ENCODE data around the gene POLR2I. TPM values are rescaled to one million over a fixed set of nuclear protein-coding genes. Genes with fewer than 3 reads are reported as not detected.
"Not testable (repeated sequence)": the region's sequence is repeated elsewhere in the genome, so short reads cannot be mapped to it uniquely, and the experiment has no call there.

POLR2I gene
- polyA plus RNA-seq, 4 donors = 43.2 to 61.0 (median 48.4) TPM

DNA sequence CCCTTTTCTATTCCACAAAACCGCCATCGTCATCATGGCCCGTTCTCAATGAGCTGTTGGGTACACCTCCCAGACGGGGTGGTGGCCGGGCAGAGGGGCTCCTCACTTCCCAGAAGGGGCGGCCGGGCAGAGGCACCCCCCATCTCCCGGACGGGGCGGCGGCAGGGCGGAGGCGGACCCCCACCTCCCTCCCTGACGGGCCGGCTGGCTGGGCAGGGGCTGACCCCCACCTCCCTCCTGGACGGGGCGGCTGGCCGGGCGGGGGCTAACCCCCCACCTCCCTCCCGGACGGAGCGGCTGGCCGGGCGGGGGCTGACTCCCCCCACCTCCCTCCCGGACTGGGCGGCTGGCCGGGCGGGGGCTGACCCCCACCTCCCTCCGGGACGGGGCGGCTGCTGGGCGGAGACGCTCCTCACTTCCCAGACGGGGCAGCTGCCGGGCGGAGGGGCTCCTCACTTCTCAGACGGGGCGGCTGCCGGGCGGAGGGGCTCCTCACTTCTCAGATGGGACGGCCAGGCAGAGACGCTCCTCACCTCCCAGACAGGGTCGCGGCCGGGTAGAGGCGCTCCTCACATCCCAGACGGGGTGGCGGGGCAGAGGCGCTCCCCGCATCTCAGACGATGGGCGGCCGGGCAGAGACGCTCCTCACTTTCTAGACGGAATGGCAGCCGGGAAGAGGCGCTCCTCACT, 45.7 kb downstream of the POLR2I start:
- not testable (repeated sequence) for DNase-seq (ENCODE audit: low read depth in 4 of 4, low spot score in 3 of 4)

DNA sequence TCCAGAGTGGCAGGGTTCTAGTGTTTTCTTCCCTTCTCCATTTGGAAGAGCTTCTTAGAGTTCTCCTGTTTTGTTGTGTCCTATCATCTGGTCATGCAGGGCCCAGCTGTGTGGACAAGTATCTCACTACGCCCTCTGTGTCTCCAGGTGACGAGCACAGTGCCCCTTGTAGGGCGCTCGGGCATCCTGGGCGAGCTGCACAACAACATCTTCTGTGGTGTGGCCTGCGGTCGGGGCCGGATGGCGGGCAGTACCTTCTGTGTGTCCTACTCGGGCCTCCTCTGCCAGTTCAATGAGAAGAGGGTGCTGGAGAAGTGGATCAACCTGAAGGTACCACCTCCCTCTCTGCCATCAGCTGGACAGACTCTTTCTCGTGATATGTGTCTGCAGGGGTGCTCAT, 47.0 kb downstream of the POLR2I start:
- no peak for DNase-seq (ENCODE audit: low read depth in 4 of 4, low spot score in 3 of 4)

- no peak for DNase-seq (ENCODE audit: low read depth in 4 of 4, low spot score in 3 of 4)
Observed at GRCh38 chr19:36064826-36065225, 49.8 kb downstream of the POLR2I start.

Other genes with a start within 250 kb of the POLR2I start
- 10 to 100 TPM; 23.6 to 33.2 (median 27.2) TPM for gene APLP1, start 246.3 kb downstream of the POLR2I start, polyA plus RNA-seq (ENCODE audit: insufficient read length in 4 of 4)
- gene NFKBID, start 214.3 kb downstream of the POLR2I start, polyA plus RNA-seq (ENCODE audit: insufficient read length in 4 of 4) = 1 to 10 TPM; 2.5 to 2.9 (median 2.6) TPM
- 1 to 10 TPM; 2.7 to 3.2 (median 2.9) TPM for gene HCST, start 212.3 kb downstream of the POLR2I start, polyA plus RNA-seq (ENCODE audit: insufficient read length in 4 of 4)
- gene TYROBP, start 206.6 kb downstream of the POLR2I start, polyA plus RNA-seq (ENCODE audit: insufficient read length in 4 of 4) = 10 to 100 TPM in 1 of 4 donors, 1 to 10 TPM in 3; 8.4 to 12.6 (median 8.8) TPM
- 10 to 100 TPM; 10.7 to 16.9 (median 11.7) TPM for gene LRFN3, start 178.5 kb downstream of the POLR2I start, polyA plus RNA-seq (ENCODE audit: insufficient read length in 4 of 4)
- gene SDHAF1, start 119.7 kb downstream of the POLR2I start, polyA plus RNA-seq (ENCODE audit: insufficient read length in 4 of 4) = 10 to 100 TPM; 12.7 to 18.6 (median 13.2) TPM
- gene SYNE4, start 106.1 kb downstream of the POLR2I start, polyA plus RNA-seq (ENCODE audit: insufficient read length in 4 of 4) = 10 to 100 TPM; 10.2 to 13.5 (median 11.9) TPM
- 10 to 100 TPM; 13.8 to 18.5 (median 15.2) TPM for gene ALKBH6, start 100.7 kb downstream of the POLR2I start, polyA plus RNA-seq (ENCODE audit: insufficient read length in 4 of 4)
- 10 to 100 TPM; 51.9 to 65.4 (median 58.4) TPM for gene CLIP3, start 82.0 kb downstream of the POLR2I start, polyA plus RNA-seq (ENCODE audit: insufficient read length in 4 of 4)
- 10 to 100 TPM; 11.6 to 17.0 (median 12.3) TPM for gene THAP8, start 60.6 kb downstream of the POLR2I start, polyA plus RNA-seq (ENCODE audit: insufficient read length in 4 of 4)
- 1 to 10 TPM; 3.6 to 5.1 (median 4.6) TPM for gene WDR62, start 60.0 kb downstream of the POLR2I start, polyA plus RNA-seq (ENCODE audit: insufficient read length in 4 of 4)
- under 1 TPM in 1 of 4 donors, not detected in 3; 0.16 TPM for gene OVOL3, start 3.7 kb downstream of the POLR2I start, polyA plus RNA-seq (ENCODE audit: insufficient read length in 4 of 4)
- 100 to 1,000 TPM; 105 to 138 (median 117) TPM for gene TBCB, start 593 bp upstream of the POLR2I start, polyA plus RNA-seq (ENCODE audit: insufficient read length in 4 of 4)
- 100 to 1,000 TPM; 573 to 633 (median 612) TPM for gene CAPNS1, start 25.2 kb upstream of the POLR2I start, polyA plus RNA-seq (ENCODE audit: insufficient read length in 4 of 4)
- gene COX7A1, start 37.6 kb upstream of the POLR2I start, polyA plus RNA-seq (ENCODE audit: insufficient read length in 4 of 4) = 10 to 100 TPM; 25.6 to 30.2 (median 26.9) TPM
- 1 to 10 TPM; 5.4 to 6.9 (median 6.3) TPM for gene ZNF565, start 99.8 kb upstream of the POLR2I start, polyA plus RNA-seq (ENCODE audit: insufficient read length in 4 of 4)
- 100 to 1,000 TPM; 121 to 157 (median 154) TPM for gene ZNF146, start 100.2 kb upstream of the POLR2I start, polyA plus RNA-seq (ENCODE audit: insufficient read length in 4 of 4)

Data from right renal pelvis (tissue), 4 donors.